HepG2 (cell line): Measurements from ENCODE around the gene NOP56.

ENCODE experiments used
- EP300 ChIP-seq, 3 experiments: sonication (generic) in 1 of 3; formaldehyde crosslinking in 1 of 3; IDR thresholded peaks; 2 replicates each; pipeline versions ENCODE4 v1.5.1 to v1.6.1; 2011 to 2020; ENCODE audit warnings: low read depth in 2 of 3, low read length in 2 of 3, borderline replicate concordance in 1 of 3, improper control_type of control experiment in 1 of 3, mild to moderate bottlenecking in 1 of 3, missing genetic modification reagents in 1 of 3, moderate library complexity in 1 of 3
- EZH2 ChIP-seq: conservative IDR thresholded peaks from 2 replicates; pipeline ENCODE4 v1.6.1; 2012; ENCODE audit warnings: mild to moderate bottlenecking, low read depth, low read length, moderate library complexity
- GABPB1 ChIP-seq: IDR thresholded peaks from 2 replicates; pipeline ENCODE4 v1.6.1; 2016; ENCODE audit warnings: mild to moderate bottlenecking, missing genetic modification reagents, moderate library complexity, missing compliant biosample characterization
- MTF2 ChIP-seq: sonication (generic); formaldehyde crosslinking; IDR thresholded peaks from 2 replicates; pipeline ENCODE4 v1.5.0; 2020; ENCODE audit warnings: missing genetic modification reagents, borderline replicate concordance
- NR1H2 ChIP-seq: sonication (generic); formaldehyde crosslinking; IDR thresholded peaks from 2 replicates; pipeline ENCODE4 v1.8.1; 2022; ENCODE audit warnings: low read depth, missing genetic modification reagents, borderline replicate concordance
- RFXANK ChIP-seq: IDR thresholded peaks from 2 replicates; pipeline ENCODE4 v1.6.1; 2016
- SOX6 ChIP-seq, 2 experiments: fragments of 450-650 bp in 1 of 2; sonication (generic) in 1 of 2; formaldehyde crosslinking in 1 of 2; IDR thresholded peaks; 2 replicates each; pipeline versions ENCODE4 v1.4.0 to v1.6.1; 2017 to 2020; ENCODE audit warnings: antibody characterized with exemption in 1 of 2, mild to moderate bottlenecking in 1 of 2, missing genetic modification reagents in 1 of 2
- TCF12 ChIP-seq, 2 experiments: fragments of 450-650 bp in 1 of 2; sonication (generic) in 1 of 2; formaldehyde crosslinking in 1 of 2; IDR thresholded peaks; 2 replicates each; pipeline versions ENCODE4 v1.6.1 to v1.8.0; 2017 to 2022; ENCODE audit warnings: antibody characterized with exemption in 1 of 2, mild to moderate bottlenecking in 1 of 2, missing genetic modification reagents in 1 of 2, moderate library complexity in 1 of 2
- ZBTB7A ChIP-seq: sonication (generic); formaldehyde crosslinking; IDR thresholded peaks from 2 replicates; pipeline ENCODE4 v1.8.0; 2022; ENCODE audit warnings: mild to moderate bottlenecking, missing genetic modification reagents
- ZNF691 ChIP-seq: sonication (generic); formaldehyde crosslinking; IDR thresholded peaks from 2 replicates; pipeline ENCODE4 v1.4.0; 2020; ENCODE audit warnings: missing genetic modification reagents, low read depth, mild to moderate bottlenecking, borderline replicate concordance

GRCh38 chr20:2624190-2624589, 28.2 kb upstream of the NOP56 start:
- no peak for TF ChIP-seq SOX6 (IDR thresholded peaks at IDR 0.05)
- TF ChIP-seq SOX6 (CRISPR knock-in tag; IDR thresholded peaks at IDR 0.05) = no peak
- TF ChIP-seq MTF2 (CRISPR knock-in tag) = no peak
- no peak for TF ChIP-seq EZH2
- TF ChIP-seq ZBTB7A (CRISPR knock-in tag) = no peak
- TF ChIP-seq RFXANK = no peak
- no peak for TF ChIP-seq EP300 (IDR thresholded peaks at IDR 0.05; ENCODE audit: low read depth in 2 of 2, low read length in 2 of 2)
- no peak for TF ChIP-seq EP300 (CRISPR knock-in tag; IDR thresholded peaks at IDR 0.05; ENCODE audit: borderline replicate concordance)
- TF ChIP-seq ZNF691 = no peak
- TF ChIP-seq NR1H2 (CRISPR knock-in tag) = no peak
- TF ChIP-seq GABPB1 (CRISPR knock-in tag) = no peak
- TF ChIP-seq TCF12 (IDR thresholded peaks at IDR 0.05) = no peak
- TF ChIP-seq TCF12 (CRISPR knock-in tag; IDR thresholded peaks at IDR 0.05) = no peak
